ENCODE data around the gene TPST2. TPM values are rescaled to one million over a fixed set of nuclear protein-coding genes. Genes with fewer than 3 reads are reported as not detected.

Gene TPST2
- total RNA-seq, 4 donors from 2014 or later: 22.0 to 30.9 (median 28.7) TPM

- DNase-seq (ENCODE audit: extremely low spot score): no peak
- no peaks in the 10 kb centered on the region for H3K9me3 ChIP-seq
- no peak overlapping the region for H3K27ac ChIP-seq (replicated peaks in 1 of 4)
- no peaks in the 10 kb centered on the region for H3K36me3 ChIP-seq
- H3K4me1 ChIP-seq: no peaks in the 10 kb centered on the region
- TF ChIP-seq CTCF (IDR thresholded peaks at IDR 0.05): no peak
- TF ChIP-seq POLR2AphosphoS5 (IDR thresholded peaks at IDR 0.05): no peak
- TF ChIP-seq POLR2A (IDR thresholded peaks at IDR 0.05; ENCODE audit: low read depth): no peak
- TF ChIP-seq EP300 (IDR thresholded peaks at IDR 0.05): no peak
- H3K4me3 ChIP-seq: no peak overlapping the region
- peaks cover 0 to 27% (median 0%) of the 10 kb centered on the region in 4 donors for H3K27me3 ChIP-seq
- intact Hi-C loops (cut with DNase I): no loop called here
- WGBS: 83% methylated on average over 11 of the region's 12 CpGs
These were observed 11.8 kb upstream of the TPST2 start for GRCh38 chr22:26601726-26602125.

- Histone ChIP-seq H3K27me3 (peaks cover 0 to 42% (median 0%) of the 10 kb centered on the region in 4 donors), H3K36me3 (no peaks in the 10 kb centered on the region), H3K27ac (replicated peaks in 1 of 4) (no peak overlapping the region), H3K4me3 (no peak overlapping the region), H3K9me3 (no peaks in the 10 kb centered on the region), H3K4me1 (no peaks in the 10 kb centered on the region)
- DNase-seq (ENCODE audit: extremely low spot score): no peak
- TF ChIP-seq EP300 (IDR thresholded peaks at IDR 0.05) (no peak), POLR2AphosphoS5 (IDR thresholded peaks at IDR 0.05) (no peak), POLR2A (IDR thresholded peaks at IDR 0.05; ENCODE audit: low read depth) (no peak), CTCF (IDR thresholded peaks at IDR 0.05) (no peak)
- WGBS: 86% methylated on average over 8 of the region's 11 CpGs
- intact Hi-C loops (cut with DNase I): no loop called here
These were observed 9.6 kb upstream of the TPST2 start for GRCh38 chr22:26599505-26599904.

GRCh38 chr22:26597480-26597879 lies 7.5 kb upstream of the TPST2 start:
- Histone ChIP-seq H3K4me3 (no peak overlapping the region), H3K4me1 (peaks cover 0 to under 1% (median 0%) of the 10 kb centered on the region in 4 donors), H3K36me3 (no peaks in the 10 kb centered on the region), H3K27ac (replicated peaks in 1 of 4) (no peak overlapping the region), H3K27me3 (peaks cover 0 to 42% (median 0%) of the 10 kb centered on the region in 4 donors), H3K9me3 (no peaks in the 10 kb centered on the region)
- intact Hi-C loops (cut with DNase I): no loop called here
- TF ChIP-seq CTCF (IDR thresholded peaks at IDR 0.05): no peak
- DNase-seq (ENCODE audit: extremely low spot score): no peak
- WGBS: 96% methylated on average over 4 of the region's 4 CpGs

- no peaks in the 10 kb centered on the region for H3K9me3 ChIP-seq
- intact Hi-C loops (cut with DNase I): no loop called here
- WGBS: 80% methylated on average over 4 of the region's 4 CpGs
These were observed 7.1 kb upstream of the TPST2 start for GRCh38 chr22:26597026-26597425.

More at GRCh38 chr22:26597026-26597425, 7.1 kb upstream of the TPST2 start:
- no peak for DNase-seq (ENCODE audit: extremely low spot score)
- Histone ChIP-seq H3K27me3 (peaks cover 0 to 42% (median 0%) of the 10 kb centered on the region in 4 donors), H3K4me3 (no peak overlapping the region), H3K4me1 (peaks cover 0 to 5% (median 0%) of the 10 kb centered on the region in 4 donors), H3K36me3 (no peaks in the 10 kb centered on the region), H3K27ac (replicated peaks in 1 of 4) (no peak overlapping the region)
- TF ChIP-seq POLR2A (IDR thresholded peaks at IDR 0.05; ENCODE audit: low read depth) (no peak), POLR2AphosphoS5 (IDR thresholded peaks at IDR 0.05) (no peak), CTCF (IDR thresholded peaks at IDR 0.05) (no peak), EP300 (IDR thresholded peaks at IDR 0.05) (no peak)
